ENCODE data around the gene ZNF236.

The ZNF236 gene

GRCh38 chr18:76977108-76977621 lies 154.8 kb downstream of the ZNF236 start:
- peaks cover 5% of the 10 kb centered on the region for H3K36me3 ChIP-seq
- no peak overlapping the region for H3K4me3 ChIP-seq (ENCODE audit: low read depth in 1 of 2, low read length in 1 of 2)
- H3K9me3 ChIP-seq: no peaks in the 10 kb centered on the region
- H3K27me3 ChIP-seq: no peaks in the 10 kb centered on the region
- no peak overlapping the region for H3K27ac ChIP-seq
- H3K4me1 ChIP-seq (ENCODE audit: control insufficient read depth in 1 of 2, insufficient read depth in 1 of 2, low read depth in 1 of 2, low read length in 1 of 2): no peaks in the 10 kb centered on the region
- TF ChIP-seq CTCF (IDR thresholded peaks at IDR 0.05): no peak

GRCh38 chr18:76977684-76978232 lies 155.4 kb downstream of the ZNF236 start:
- no peak overlapping the region for H3K27ac ChIP-seq

GRCh38 chr18:76978616-76979015 lies 156.3 kb downstream of the ZNF236 start:
- Histone ChIP-seq H3K9me3 (no peaks in the 10 kb centered on the region), H3K4me1 (ENCODE audit: control insufficient read depth in 1 of 2, insufficient read depth in 1 of 2, low read depth in 1 of 2, low read length in 1 of 2) (peaks cover 0 to 5% of the 10 kb centered on the region in 2 experiments), H3K27ac (no peak overlapping the region), H3K27me3 (no peaks in the 10 kb centered on the region), H3K36me3 (peaks cover 5% of the 10 kb centered on the region), H3K4me3 (ENCODE audit: low read depth in 1 of 2, low read length in 1 of 2) (no peak overlapping the region)
- no peak for TF ChIP-seq CTCF (IDR thresholded peaks at IDR 0.05)

More at GRCh38 chr18:76977684-76978232, 155.4 kb downstream of the ZNF236 start:
- TF ChIP-seq CTCF (IDR thresholded peaks at IDR 0.05): no peak
- Histone ChIP-seq H3K27me3 (no peaks in the 10 kb centered on the region), H3K36me3 (peaks cover 5% of the 10 kb centered on the region), H3K4me1 (ENCODE audit: control insufficient read depth in 1 of 2, insufficient read depth in 1 of 2, low read depth in 1 of 2, low read length in 1 of 2) (no peaks in the 10 kb centered on the region), H3K4me3 (ENCODE audit: low read depth in 1 of 2, low read length in 1 of 2) (no peak overlapping the region), H3K9me3 (no peaks in the 10 kb centered on the region)

GRCh38 chr18:76979111-76979751 lies 156.9 kb downstream of the ZNF236 start:
- no peak overlapping the region for H3K27ac ChIP-seq
- no peaks in the 10 kb centered on the region for H3K9me3 ChIP-seq
- H3K27me3 ChIP-seq: no peaks in the 10 kb centered on the region
- no peaks in the 10 kb centered on the region for H3K36me3 ChIP-seq
- no peak overlapping the region for H3K4me3 ChIP-seq (ENCODE audit: low read depth in 1 of 2, low read length in 1 of 2)
- peaks cover 0 to 5% of the 10 kb centered on the region in 2 experiments for H3K4me1 ChIP-seq (ENCODE audit: control insufficient read depth in 1 of 2, insufficient read depth in 1 of 2, low read depth in 1 of 2, low read length in 1 of 2)
- no peak for TF ChIP-seq CTCF (IDR thresholded peaks at IDR 0.05)

GRCh38 chr18:76979906-76980305 lies 157.5 kb downstream of the ZNF236 start:
- H3K36me3 ChIP-seq: no peaks in the 10 kb centered on the region
- no peak overlapping the region for H3K27ac ChIP-seq
- H3K9me3 ChIP-seq: no peaks in the 10 kb centered on the region
- no peak overlapping the region for H3K4me3 ChIP-seq (ENCODE audit: low read depth in 1 of 2, low read length in 1 of 2)
- H3K4me1 ChIP-seq (ENCODE audit: control insufficient read depth in 1 of 2, insufficient read depth in 1 of 2, low read depth in 1 of 2, low read length in 1 of 2): peaks cover 0 to 5% of the 10 kb centered on the region in 2 experiments
- no peak for TF ChIP-seq CTCF (IDR thresholded peaks at IDR 0.05)
- H3K27me3 ChIP-seq: no peaks in the 10 kb centered on the region

Data from neutrophil (primary cell).